Body of pancreas (tissue), 4 donors: ENCODE measurements around the gene CES5A.

ENCODE experiments used
- POLR2A ChIP-seq, 3 donors: fragments of 450-650 bp; IDR thresholded peaks; one replicate each; pipeline ENCODE4 v1.6.1; 2016; ENCODE audit warnings: antibody characterized with exemption in 3 of 3, mild to moderate bottlenecking in 2 of 3
- TF ChIP-seq, protein P1 (sequence below), 7 experiments: fragments of 450-650 bp in 4 of 7; fragments of 200-600 bp in 3 of 7; sonication (generic) in 3 of 7; IDR thresholded peaks; one replicate each; pipeline ENCODE4 v1.5.1; 2016 to 2019; ENCODE audit warnings: antibody characterized with exemption in 7 of 7

DNA sequence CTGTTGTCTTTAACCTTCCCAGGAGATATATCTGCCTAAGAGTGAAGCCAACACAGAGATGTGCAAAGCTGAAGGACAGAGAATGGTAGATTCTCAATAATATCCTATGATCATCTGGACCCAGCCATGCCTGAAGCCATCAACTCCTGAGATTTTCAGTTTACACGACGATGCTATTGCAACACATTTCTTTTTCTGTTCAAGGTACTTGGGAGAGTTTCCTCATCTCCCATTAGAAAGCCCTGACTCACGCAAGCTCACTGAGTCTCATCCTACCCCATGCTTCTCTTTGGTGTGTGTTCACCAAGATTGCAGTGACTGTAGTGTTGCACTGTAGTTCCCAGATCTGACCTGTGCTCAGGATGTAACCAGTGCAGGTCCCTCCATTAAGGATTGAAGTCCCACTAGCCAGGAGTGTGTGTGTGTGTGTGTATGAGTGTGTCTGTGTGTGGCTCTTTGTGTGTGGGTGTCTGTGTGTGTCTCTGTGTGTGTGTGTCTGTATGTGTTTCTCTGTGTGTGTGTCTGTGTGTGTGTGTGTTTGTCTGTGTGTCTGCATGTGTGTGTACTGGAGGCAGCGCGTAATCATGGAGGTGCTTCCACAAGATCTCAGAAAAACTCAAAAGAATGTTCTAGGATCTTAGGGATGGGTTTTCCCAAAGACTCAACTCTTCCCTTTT, 57.8 kb downstream of the CES5A start:
- TF ChIP-seq, protein P1, sequence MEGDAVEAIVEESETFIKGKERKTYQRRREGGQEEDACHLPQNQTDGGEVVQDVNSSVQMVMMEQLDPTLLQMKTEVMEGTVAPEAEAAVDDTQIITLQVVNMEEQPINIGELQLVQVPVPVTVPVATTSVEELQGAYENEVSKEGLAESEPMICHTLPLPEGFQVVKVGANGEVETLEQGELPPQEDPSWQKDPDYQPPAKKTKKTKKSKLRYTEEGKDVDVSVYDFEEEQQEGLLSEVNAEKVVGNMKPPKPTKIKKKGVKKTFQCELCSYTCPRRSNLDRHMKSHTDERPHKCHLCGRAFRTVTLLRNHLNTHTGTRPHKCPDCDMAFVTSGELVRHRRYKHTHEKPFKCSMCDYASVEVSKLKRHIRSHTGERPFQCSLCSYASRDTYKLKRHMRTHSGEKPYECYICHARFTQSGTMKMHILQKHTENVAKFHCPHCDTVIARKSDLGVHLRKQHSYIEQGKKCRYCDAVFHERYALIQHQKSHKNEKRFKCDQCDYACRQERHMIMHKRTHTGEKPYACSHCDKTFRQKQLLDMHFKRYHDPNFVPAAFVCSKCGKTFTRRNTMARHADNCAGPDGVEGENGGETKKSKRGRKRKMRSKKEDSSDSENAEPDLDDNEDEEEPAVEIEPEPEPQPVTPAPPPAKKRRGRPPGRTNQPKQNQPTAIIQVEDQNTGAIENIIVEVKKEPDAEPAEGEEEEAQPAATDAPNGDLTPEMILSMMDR (IDR thresholded peaks at IDR 0.05), result no peak
- no peak for TF ChIP-seq POLR2A (IDR thresholded peaks at IDR 0.05)
